SJSA1 (cell line): ENCODE results near the gene MLST8. TPM values are rescaled to one million over a fixed set of nuclear protein-coding genes. Genes with fewer than 3 reads are reported as not detected.

Experiments
- DNase-seq, 2 experiments: peaks; one replicate each; pipeline ENCODE4 v3.0.0-alpha.2; 2015 to 2020; ENCODE audit warnings: low spot score in 2 of 2, low read depth in 1 of 2
- H3K27ac ChIP-seq: fragments of 250-450 bp; sonication (Bioruptor Pico); 2 replicates; pipeline ENCODE4 v1.5.1; 2020; ENCODE audit warnings: mild to moderate bottlenecking, moderate library complexity
- H3K27me3 ChIP-seq: fragments of 250-450 bp; sonication (Bioruptor Pico); replicated peaks from 2 replicates; pipeline ENCODE4 v1.5.1; 2020; ENCODE audit warnings: mild to moderate bottlenecking, moderate library complexity
- H3K36me3 ChIP-seq: fragments of 250-450 bp; sonication (Bioruptor Pico); 2 replicates; pipeline ENCODE4 v1.5.1; 2020; ENCODE audit warnings: mild to moderate bottlenecking
- H3K4me1 ChIP-seq: fragments of 250-450 bp; sonication (Bioruptor Pico); replicated peaks from 2 replicates; pipeline ENCODE4 v1.6.1; 2021; ENCODE audit warnings: mild to moderate bottlenecking
- H3K4me3 ChIP-seq: fragments of 250-450 bp; sonication (Bioruptor Pico); 2 replicates; pipeline ENCODE4 v1.5.1; 2020; ENCODE audit warnings: mild to moderate bottlenecking
- H3K9me3 ChIP-seq: fragments of 250-450 bp; sonication (Bioruptor Pico); replicated peaks from 2 replicates; pipeline ENCODE4 v1.5.1; 2020; ENCODE audit warnings: mild to moderate bottlenecking
- total RNA-seq: library from RNA; depleted of rRNA; stranded (reverse); fragments of >200 nt; shearing (Covaris generic); gene quantifications from 2 replicates; pipeline ENCODE4 v1.2.3, GENCODE V29; 2014

Gene MLST8
- total RNA-seq, 1 experiment from 2014 or later: 25.3 TPM

DNA sequence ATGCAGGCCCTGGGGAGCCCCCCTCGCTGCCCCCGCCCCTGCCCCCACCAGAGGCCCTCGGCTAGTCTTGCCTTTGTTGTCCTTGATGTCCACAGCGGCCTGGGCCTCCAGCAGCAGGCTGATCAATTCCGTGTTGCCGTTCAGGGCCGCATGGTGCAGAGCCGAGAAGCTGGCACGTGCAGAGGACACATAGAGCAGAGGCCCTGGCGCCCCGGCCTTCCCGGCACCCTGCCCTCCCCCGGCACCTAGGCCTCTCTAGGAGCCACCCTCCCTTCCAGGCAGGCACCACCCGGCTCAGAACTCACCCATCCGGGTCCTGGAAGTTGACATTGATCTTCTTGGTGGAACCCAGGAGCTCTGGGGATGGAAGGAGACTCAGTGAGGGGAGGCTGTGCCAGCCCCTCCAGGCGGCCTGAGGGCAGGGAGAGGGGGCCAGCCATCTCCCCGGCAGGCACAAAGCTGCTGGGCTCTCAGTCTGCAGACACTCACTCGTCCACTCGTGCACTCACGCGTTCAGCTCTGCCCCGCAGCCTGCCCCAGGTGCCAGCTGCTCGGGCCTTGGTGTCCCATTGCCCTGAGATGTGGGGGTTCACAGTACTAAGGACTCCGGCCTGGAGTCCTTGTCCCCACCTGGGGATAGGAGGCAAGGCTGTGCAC, 15.1 kb upstream of the MLST8 start:
- peaks cover 13% of the 10 kb centered on the region for H3K27me3 ChIP-seq
- no peak overlapping the region for H3K4me3 ChIP-seq
- no peak for DNase-seq
- no peak overlapping the region for H3K27ac ChIP-seq
- no peaks in the 10 kb centered on the region for H3K4me1 ChIP-seq
- H3K36me3 ChIP-seq: no peaks in the 10 kb centered on the region
- H3K9me3 ChIP-seq: no peaks in the 10 kb centered on the region

DNA sequence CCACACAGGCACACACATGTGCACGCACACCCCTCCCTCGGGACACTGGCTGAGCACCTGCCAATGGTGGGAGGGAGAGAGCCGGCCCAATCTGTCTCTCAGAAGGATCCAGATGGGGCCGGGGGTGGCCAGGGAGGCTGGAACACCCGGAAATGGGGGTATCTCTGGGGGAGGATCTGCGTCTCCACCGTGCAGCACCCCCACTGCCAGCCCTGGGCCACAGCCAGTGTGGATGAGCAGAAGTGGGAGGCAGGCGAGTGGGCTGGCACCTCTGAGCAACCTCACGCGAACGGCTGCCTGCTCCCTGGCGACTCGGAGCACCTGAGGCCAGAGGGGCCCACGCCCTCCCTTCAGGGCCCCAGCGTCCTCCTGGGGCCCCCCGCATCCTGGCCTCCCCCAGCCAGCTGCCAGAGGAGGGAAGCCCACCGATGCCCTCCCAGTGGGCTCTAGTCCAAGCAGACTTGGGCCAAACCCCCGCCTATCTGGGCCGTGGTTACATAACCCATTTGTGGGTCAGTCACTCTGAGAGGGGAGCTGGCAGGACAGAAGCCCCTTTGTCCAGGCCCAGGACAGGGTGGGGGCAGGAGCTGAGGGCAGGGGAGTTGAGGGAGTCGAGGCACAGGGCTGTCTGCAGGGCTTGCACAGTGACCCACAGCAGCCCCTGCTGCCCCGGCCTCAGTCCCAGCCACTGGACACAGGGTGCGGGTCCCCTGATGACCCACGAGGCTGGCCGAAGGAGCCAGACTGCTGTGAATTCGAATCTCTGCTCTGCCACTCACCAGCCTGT, 14.4 kb upstream of the MLST8 start:
- H3K4me3 ChIP-seq: no peak overlapping the region
- peaks cover 21% of the 10 kb centered on the region for H3K27me3 ChIP-seq
- no peak for DNase-seq
- H3K27ac ChIP-seq: no peak overlapping the region
- no peaks in the 10 kb centered on the region for H3K9me3 ChIP-seq
- H3K36me3 ChIP-seq: no peaks in the 10 kb centered on the region
- 0 out of 2 replicates have a peak, but pooled peaks cover 4% of the 10 kb centered on the region for H3K4me1 ChIP-seq

DNA sequence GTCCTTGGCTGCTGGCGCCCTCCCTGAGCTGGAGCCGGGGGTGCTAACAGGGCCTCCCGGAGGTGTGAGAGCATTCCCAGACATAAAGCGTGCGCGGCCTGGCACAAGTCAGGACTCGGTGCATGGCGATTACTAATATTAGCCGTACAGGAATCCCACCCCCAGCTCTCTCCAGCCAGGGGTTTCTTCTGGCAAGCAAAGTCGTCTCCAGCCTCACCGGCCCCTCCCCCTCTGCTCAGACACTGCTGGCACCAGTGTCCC, 13.9 kb upstream of the MLST8 start:
- Histone ChIP-seq H3K4me1 (0 out of 2 replicates have a peak, but pooled peaks cover 5% of the 10 kb centered on the region), H3K27me3 (peaks cover 24% of the 10 kb centered on the region), H3K27ac (no peak overlapping the region), H3K9me3 (no peaks in the 10 kb centered on the region), H3K36me3 (no peaks in the 10 kb centered on the region), H3K4me3 (no peak overlapping the region)
- no peak for DNase-seq

DNA sequence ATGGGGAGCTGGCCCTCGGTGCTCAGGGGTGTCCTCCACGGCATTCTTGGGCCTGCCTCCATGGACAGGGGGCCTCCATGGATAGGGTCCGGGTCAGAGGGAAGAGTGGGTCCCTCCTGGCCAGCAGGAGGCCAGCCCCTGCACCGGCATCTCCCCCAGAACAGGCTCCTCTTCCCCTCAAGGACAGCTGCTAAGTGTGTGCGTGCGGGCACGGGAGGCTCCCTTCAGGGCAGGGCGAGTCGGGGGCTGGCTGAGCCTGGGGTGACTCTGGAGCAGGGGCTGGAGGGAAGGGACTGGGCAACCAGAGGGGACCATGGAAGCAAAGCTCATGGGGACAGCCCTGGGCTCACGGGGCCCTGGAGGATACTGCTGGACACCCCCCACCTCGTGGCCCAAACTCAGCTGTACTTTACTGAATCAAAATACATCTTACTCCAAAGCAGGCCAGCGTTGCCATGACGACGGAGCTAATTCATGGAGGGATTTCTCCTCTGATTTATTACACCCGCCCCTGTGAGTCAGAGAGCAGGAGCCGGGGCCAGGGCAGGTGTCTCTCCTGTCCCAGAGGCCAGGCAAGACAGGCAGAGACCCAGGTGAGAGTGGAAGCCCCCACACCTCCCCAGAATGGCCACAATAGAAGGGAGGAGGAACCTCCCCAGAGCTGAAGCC, 11.0 kb upstream of the MLST8 start:
- Histone ChIP-seq H3K4me1 (0 out of 2 replicates have a peak, but pooled peaks cover 5% of the 10 kb centered on the region), H3K9me3 (no peaks in the 10 kb centered on the region), H3K4me3 (no peak overlapping the region), H3K27ac (no peak overlapping the region), H3K27me3 (peaks cover 51% of the 10 kb centered on the region), H3K36me3 (no peaks in the 10 kb centered on the region)
- no peak for DNase-seq

DNA sequence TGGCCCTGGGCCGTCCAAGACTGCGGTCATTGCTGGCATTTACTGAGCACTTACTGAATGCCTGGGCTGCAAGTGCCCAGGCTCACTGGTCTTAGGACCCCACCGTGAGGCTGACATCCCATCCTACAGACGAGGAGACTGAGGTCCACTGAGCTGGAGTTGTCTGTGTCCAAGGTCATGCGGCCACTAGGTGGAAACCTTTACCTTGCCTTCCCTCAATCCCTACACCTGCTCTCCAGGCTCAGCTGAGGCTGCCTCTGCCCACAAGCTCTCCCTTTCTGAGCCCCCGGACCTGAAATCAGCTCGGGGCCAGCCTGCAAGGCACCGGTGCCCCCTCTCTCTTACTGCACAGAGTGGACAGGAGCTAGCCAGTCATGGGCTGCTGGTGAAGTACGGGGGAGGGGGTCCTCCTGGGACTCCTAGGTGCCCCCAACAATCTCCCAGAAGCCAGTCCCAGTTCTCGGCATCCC, 10.4 kb upstream of the MLST8 start:
- Histone ChIP-seq H3K27ac (no peak overlapping the region), H3K9me3 (no peaks in the 10 kb centered on the region), H3K27me3 (peaks cover 57% of the 10 kb centered on the region), H3K4me3 (no peak overlapping the region), H3K36me3 (no peaks in the 10 kb centered on the region), H3K4me1 (0 out of 2 replicates have a peak, but pooled peaks cover 5% of the 10 kb centered on the region)
- no peak for DNase-seq

DNA sequence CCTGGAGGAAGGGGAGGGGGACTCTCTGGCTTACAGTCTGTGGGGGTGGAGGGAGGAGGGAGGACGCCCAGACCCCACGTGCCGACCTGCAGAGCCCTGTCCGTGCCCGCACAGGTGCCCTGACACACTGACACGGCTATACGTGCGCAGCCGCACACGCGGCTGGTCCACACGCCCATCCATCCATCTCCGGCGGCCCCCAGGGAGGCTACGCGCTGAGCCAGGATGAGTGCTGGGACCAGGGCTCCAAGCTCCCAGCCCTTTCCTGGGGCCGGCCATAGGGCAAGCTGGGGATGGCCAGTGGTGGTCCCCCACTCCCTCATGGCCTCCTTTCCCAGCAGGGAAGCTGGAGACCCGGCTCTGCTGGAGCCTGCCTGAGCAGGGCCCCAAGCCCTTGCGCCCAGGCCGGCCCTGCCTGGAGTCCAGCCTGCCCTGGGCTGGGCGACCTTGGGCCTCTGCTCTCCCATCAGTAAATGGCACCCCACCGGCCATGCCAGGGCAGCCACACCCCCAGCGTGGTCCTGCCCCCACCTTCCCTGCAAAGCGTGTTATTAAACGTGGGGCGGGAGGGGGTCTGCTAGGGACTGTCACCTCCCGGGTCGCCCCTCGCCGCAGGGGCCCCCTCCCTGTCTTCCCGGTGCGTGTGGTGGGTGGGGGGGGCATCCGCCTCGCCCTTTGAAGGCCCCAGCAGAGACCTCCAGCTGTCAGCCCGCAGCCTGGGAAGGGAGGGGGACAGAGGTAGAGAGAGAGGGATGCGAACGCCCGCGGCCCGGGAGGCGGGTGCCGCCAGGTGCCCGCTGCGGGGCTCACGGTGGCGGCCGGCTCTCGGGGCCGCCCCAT, 9.7 kb upstream of the MLST8 start:
- Histone ChIP-seq H3K27ac (no peak overlapping the region), H3K4me1 (0 out of 2 replicates have a peak, but pooled peaks cover 5% of the 10 kb centered on the region), H3K36me3 (no peaks in the 10 kb centered on the region), H3K9me3 (no peaks in the 10 kb centered on the region), H3K4me3 (no peak overlapping the region), H3K27me3 (peaks cover 57% of the 10 kb centered on the region)
- DNase-seq: no peak

DNA sequence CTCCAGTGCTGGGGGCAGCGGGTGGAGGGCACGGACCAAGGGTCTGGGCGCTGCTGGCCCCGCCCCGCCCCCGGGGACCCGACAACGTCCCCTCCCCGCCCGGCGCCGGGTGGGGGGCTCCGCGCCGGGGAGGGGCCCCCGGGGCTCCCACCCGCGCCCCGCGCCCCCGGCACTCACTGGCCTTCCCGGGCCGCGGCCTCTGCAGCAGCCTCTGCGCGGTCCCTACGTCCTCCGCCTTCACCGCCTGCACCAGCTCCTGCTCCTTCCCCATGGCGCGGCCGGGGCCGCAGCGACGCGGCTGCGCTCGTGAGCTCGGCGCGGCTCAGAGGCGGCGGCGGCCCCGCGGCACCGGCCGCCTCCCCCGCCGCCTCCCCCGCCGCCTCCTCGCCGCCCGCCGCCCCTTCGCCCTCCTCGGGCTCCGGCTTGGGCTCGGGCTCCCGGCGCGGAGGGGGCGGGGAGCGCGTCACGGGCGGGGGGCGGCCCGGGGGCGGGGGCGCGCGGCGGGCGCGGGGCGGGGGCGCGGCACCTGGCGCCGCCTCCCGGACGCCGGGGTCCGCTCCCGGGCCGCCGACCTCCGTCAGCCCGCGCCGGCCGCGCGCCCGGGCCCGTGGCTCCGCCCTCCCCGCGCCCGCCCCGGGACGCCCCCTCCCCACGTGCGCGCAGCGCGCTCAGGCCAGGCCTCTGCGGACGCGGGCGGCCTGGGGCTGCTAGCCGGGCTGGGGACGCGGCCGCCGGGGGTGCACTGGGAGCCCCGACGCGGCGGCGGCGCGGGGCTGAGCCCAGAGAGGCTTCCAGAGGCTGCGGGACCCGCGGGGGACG, 8.9 kb upstream of the MLST8 start, which contains the start of gene CASKIN1:
Gene CASKIN1, minus strand, starts transcription at position 444 of the 819 bp plus-strand sequence. Its CDS starts 173 bp downstream, at position 271.
- Histone ChIP-seq H3K27me3 (peaks cover 57% of the 10 kb centered on the region), H3K9me3 (no peaks in the 10 kb centered on the region), H3K4me1 (0 out of 2 replicates have a peak, but pooled peaks cover 5% of the 10 kb centered on the region), H3K27ac (no peak within 1 kb of the TSS), H3K4me3 (no peak within 1 kb of the TSS), H3K36me3 (no peaks in the 10 kb centered on the region)
- DNase-seq: no peak

DNA sequence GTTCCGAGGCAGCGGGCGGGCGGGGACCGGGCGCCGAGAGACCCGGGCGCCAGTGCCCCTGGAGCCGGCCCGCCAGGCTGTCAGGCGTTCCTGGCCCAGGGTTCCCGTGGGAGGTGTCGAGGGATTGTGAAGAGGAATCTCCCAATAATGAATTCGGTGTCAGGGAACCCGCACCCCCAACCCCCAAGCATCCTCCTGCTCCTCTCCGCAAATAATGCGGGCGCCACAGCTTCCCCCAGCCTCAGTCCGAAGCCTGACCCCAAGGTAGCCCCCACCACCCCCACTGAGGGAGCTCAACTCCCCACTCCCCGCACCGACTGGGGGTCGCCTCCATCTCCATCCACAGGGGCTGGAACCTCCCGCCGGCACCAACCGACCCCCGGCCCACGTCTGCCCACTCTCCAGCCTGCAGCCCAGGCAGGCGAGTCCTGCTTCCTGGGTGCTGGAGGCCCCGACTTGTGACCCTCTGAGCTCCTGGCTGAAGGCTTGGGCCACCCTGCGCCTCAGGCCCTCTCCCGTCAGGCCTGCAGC, 8.2 kb upstream of the MLST8 start:
- Histone ChIP-seq H3K36me3 (no peaks in the 10 kb centered on the region), H3K27me3 (peaks cover 57% of the 10 kb centered on the region), H3K4me1 (0 out of 2 replicates have a peak, but pooled peaks cover 5% of the 10 kb centered on the region), H3K27ac (no peak overlapping the region), H3K4me3 (no peak overlapping the region), H3K9me3 (no peaks in the 10 kb centered on the region)
- DNase-seq: no peak

DNA sequence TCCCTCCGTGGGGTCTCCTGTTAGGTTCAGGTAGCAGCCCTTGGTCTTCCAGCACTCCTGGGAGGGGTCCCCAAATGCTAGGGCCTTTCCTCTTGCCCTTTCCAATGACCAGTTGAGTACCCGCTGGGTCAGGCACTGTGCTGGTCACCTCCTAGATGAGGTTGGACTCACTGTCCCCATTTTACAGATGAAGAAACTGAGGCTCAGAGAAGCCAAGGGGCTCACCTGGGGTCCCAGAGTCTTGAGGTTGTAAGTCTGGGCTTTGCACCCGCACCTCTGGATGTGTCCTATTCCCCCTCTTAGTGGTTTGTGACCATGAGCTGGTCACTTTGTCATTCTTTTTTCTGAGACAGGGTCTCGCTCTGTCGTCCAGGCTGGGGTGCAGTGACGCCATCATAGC, 7.5 kb upstream of the MLST8 start:
- Histone ChIP-seq H3K27me3 (peaks cover 57% of the 10 kb centered on the region), H3K4me3 (no peak overlapping the region), H3K9me3 (no peaks in the 10 kb centered on the region), H3K4me1 (0 out of 2 replicates have a peak, but pooled peaks cover 5% of the 10 kb centered on the region), H3K27ac (no peak overlapping the region), H3K36me3 (no peaks in the 10 kb centered on the region)
- DNase-seq: no peak

DNA sequence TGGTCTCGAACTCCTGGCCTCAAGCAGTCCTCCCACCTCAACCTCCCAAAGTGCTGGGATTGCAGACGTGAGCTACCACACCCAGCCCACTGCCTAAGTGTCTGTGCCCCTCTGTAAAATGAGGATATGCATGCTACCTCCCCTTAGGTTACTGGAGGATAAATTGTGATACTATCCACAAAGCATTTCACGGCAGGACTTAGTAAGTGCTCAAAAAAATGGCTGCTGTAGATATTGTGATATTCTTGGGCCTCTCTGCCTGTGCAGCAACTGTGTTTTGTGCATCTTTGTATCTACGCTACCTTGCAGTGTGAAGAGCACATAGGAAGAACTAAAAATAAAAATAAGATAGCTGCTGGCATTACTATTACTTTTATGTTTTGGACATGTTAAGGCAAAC, 7.0 kb upstream of the MLST8 start:
- H3K4me3 ChIP-seq: no peak overlapping the region
- no peaks in the 10 kb centered on the region for H3K9me3 ChIP-seq
- DNase-seq: no peak
- H3K27ac ChIP-seq: no peak overlapping the region
- peaks cover 57% of the 10 kb centered on the region for H3K27me3 ChIP-seq
- 0 out of 2 replicates have a peak, but pooled peaks cover 5% of the 10 kb centered on the region for H3K4me1 ChIP-seq
- H3K36me3 ChIP-seq: no peaks in the 10 kb centered on the region

DNA sequence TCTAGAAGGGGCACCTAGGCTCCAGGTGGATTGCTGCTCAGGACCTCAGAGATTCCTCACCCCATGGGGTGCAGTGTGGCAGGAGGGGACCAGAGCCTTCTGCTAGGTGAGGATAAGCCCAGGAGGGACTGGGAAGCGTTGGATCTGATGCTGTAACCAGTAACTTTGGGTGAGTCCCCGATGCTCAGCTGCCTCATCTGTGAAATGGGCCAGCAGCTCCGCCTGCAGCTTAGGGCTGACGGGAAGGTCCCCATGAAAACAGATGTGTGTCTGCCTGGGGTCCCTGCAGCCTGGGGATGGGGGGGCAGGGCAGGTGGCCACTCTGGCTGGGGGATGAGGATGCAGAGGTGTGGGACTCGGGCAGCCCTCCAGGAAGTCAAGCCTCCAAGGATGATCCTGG, 6.2 kb upstream of the MLST8 start:
- Histone ChIP-seq H3K36me3 (no peaks in the 10 kb centered on the region), H3K4me3 (no peak overlapping the region), H3K4me1 (0 out of 2 replicates have a peak, but pooled peaks cover 5% of the 10 kb centered on the region), H3K27ac (no peak overlapping the region), H3K27me3 (peaks cover 54% of the 10 kb centered on the region), H3K9me3 (no peaks in the 10 kb centered on the region)
- no peak for DNase-seq

DNA sequence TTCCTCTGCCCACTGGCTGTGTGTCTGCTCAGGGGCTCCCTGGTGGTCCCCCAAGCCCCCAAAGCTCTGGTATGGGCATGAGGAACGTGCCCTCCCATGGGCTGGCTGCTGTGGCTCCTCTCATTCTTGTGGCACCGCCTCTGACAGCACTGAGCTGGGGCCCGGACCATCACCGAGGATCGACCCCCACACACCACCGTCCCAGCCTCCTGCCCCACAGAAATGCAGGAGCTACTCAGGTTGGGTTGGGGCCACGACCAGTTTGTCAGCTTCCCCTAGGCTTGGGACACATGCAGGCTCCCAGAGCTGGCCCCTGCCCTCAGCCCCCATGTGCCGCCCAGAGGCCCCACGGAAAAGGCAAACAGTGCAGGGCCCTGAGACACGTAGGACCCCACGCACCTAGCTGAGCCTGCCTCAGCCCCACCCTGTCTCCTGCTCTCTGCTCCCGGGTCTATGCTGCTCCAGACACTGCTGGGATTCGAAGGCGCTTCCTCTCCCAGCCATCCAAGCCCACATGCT, 5.6 kb upstream of the MLST8 start:
- Histone ChIP-seq H3K27me3 (peaks cover 48% of the 10 kb centered on the region), H3K27ac (no peak overlapping the region), H3K4me3 (no peak overlapping the region), H3K36me3 (no peaks in the 10 kb centered on the region), H3K4me1 (peaks cover 7% of the 10 kb centered on the region), H3K9me3 (no peaks in the 10 kb centered on the region)
- DNase-seq: no peak
